ENCODE data around the gene SRSF3.

GRCh38 chr6:36590237-36590636, 3.9 kb upstream of the SRSF3 start:
- TF ChIP-seq CTCF (IDR thresholded peaks at IDR 0.05), result no peak
- no peak for TF ChIP-seq POLR2A (IDR thresholded peaks at IDR 0.05)

All from lower leg skin (tissue), 3 donors.